CD4-positive, alpha-beta T cell treated with Interleukin-17A for 1 hour (primary cell): ENCODE data around the gene DNAJC6.
A peak's percentile ranks its signal among the peaks of the same experiment; 100 is the strongest.
"Not testable (repeated sequence)": the region's sequence is repeated elsewhere in the genome, so short reads cannot be mapped to it uniquely, and the experiment has no call there.

ENCODE experiments used
- DNase-seq: peaks from one replicate; pipeline ENCODE4 v3.0.0-alpha.2; 2020

Gene DNAJC6

DNA sequence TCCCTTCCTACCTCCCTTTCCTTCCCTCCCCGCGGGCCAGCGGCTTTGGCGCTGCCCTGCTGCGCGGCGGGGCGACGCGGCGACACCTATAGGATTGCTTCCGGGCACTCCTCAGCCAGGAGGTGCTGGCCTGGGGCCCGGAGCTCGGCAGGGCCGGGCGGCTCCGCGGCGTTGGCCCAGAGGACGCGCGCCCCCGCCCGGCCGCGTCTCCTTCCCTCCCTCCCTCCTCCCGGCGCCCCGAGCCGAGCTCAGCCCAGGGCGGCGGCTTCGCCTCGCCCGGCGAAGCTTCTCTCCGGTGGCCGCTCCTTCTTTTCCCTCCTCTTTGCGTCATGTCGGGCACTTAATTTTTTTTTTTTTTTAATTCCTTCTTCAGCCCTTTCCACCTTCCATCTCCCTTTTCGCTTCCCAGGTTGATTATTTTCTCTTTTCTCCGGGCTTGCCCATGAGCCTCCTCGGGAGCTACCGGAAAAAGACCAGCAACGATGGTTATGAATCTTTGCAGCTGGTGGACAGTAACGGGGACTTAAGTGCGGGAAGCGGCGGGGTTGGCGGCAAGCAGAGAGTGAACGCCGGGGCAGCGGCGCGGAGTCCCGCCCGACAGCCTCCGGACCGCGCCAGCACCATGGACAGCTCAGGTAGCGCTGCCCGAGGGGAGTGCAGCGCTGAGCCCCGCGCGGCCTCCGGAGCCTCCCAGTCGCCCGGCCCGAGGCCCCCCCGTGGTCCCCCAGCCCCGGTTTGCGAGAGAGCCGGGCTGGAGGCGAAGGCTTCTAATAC lies at the start of gene DNAJC6:
Gene DNAJC6 (plus strand): TSS at position 240 of the 774 bp plus-strand sequence. CDS start 203 bp downstream, at position 443.
- DNase-seq: peak; percentile 16

DNA sequence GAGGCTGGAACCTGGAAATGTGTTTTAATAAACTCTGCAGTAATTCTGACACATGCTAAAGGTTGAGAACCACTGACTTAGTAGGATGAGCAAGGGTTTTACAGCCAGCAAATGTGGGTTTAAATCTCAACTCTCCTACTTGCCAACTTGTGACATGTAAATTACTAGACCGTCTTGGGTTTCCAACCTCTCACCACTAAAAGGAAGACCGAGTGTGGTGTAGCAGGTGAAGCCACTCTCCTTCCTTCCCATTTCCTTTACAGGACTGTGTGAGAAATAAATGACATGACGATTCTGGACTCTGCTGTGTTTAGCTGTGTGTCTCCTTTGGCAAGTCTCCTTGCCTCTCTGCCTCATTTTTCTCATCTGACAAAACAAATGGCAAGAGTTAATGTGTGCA lies 49.5 kb upstream of the DNAJC6 start:
- no peak for DNase-seq

DNA sequence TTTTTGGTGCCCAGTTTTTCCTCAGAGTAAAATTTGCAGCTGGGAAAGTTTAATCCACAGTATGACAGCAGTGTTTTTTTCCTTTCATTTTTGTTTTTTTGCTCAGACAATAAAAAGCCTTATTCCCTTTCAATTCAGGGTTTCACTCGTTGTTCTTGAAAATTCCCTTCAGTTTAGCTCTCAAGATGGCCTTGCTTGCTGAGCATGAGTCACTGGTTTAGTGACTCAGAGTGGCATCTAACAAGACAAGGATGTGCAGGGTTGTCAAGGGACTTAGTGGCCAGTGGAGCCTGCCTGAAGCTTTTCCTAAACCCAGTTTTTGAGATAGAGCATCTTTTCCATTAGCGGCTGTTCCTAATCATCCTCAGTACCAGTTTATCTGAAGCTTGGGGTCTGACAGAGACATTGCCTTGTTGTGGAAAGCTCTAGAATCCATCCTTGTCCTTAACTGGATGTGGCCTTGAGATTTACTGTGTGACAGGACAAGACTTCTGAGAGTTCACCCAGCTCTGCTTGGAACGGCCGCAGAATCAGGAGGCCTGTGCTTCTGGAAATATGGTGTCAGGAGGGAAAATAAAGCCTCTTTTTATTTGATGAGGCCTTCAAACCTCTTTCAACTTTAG lies 48.4 kb upstream of the DNAJC6 start:
- DNase-seq: no peak

DNA sequence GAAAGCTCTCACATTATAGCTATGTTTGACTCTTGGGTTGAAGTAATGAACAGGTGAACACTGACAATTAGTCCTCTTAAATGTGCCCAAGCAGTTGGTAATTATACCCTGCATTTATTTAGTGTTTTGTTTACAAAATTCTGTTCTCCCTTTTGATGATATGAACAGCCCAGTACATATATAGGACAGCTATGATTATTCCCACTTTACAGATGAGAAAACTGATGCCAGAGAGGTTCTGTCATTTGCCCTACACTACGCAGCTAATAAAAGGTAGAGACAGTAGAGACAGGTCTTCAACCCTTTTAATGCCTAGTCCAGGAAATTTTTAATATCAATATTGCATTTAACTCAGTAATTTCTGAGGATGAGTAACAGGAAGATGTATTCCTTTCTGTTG lies 46.1 kb upstream of the DNAJC6 start:
- no peak for DNase-seq

DNA sequence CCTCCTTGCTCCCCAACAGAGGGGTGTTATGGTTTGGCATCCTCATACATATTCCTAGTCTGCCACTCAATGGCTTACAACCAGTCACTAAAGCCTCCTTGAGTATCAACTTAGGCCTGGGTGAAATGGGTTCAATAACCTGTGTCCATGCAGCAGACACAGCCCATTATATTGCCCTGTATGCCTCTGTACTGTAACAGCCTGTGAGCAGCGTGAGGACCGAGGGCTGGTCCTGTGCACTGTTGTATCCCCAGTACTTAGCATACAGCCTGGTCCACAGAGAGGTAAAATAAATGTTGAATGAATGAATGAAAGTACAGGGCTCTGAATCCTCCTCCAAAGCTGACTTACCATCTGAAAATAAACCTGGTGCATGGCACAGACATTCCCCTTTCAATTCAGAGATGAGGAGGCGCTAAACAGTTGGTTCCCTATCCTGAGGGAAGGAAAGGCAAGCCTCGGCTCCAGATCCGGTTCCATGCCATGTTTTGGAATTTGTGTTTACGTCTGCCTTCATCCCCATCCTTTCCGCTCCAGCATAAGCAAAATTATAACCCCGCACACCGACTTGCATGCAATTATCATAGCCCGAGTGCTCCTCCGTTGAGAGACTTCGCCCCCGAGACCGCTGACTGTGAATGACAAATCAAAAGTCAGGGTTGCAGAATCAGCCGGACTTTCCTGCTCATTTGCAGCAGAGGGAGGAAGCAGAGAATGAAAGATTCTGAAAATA lies 45.0 kb upstream of the DNAJC6 start:
- no peak for DNase-seq

DNA sequence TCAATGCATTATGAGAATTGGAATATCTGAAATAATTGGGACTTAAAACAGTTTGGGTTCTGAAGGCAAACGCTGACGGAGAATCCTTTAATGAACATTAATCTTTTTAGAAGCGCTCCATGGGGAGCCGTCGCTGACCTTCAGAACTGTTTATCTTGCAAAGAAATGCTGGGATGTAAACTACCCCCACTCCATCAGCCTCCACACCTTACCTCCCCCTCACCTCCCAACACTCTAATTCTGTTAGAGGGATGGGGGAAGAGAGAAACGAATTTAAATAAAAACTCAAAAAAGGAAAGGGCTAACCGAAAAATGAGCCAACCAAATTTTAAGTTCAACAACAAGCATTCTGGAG lies 44.1 kb upstream of the DNAJC6 start:
- DNase-seq: no peak

DNA sequence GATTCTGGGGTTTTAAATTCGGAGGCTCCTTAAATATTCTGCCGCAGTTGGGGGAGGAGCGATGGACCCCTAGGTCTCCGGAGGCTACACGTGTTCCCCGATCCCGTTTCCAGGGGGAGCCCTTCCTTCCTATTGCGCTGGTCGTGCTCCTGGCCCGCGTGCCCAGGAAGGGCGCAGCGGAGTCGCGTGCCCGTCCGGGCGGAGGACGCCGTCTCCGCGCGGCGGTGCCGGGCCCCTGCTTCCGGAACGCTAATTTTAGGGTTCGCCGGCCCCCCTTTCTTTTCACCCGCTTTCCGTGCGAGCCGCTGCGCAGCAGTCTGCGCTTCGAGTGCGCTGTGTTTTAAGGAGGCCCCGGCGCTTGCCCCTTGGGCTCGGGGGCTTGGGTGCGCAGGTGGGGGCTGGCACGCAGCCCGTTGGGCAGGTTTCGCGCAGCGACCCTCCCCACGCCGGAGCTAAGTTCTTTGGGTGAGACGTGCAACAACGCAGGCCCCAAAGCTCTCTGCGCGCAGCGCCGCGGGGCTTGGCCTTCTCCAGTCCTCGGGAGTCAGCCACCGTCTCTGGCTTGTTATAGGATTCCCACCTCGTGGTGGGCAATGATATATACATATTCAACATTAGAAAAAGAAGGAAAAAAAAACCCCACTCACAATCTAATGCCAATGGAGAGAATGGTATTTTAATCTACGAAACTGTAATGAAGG lies 43.5 kb upstream of the DNAJC6 start:
- DNase-seq: peak; percentile 25

DNA sequence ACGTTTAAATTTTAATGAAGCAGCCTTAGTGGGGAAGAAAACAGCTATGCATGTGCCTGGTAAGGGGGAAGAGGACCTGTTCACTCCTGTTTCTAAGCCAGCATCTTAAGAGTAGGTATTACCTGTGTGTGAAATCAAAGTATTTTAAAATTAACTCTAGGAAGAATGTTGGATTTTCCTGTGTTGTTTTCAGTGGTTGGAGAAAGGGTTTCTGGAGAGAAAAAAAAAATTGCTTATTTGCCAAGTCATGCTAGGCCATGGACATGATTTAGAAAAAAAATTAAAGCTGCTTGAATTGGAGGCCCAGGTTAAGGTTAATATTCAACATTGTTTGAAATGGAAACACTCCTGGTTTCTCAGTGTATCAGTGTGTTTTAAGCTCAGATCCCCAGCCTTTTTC lies 42.9 kb upstream of the DNAJC6 start:
- no peak for DNase-seq

DNA sequence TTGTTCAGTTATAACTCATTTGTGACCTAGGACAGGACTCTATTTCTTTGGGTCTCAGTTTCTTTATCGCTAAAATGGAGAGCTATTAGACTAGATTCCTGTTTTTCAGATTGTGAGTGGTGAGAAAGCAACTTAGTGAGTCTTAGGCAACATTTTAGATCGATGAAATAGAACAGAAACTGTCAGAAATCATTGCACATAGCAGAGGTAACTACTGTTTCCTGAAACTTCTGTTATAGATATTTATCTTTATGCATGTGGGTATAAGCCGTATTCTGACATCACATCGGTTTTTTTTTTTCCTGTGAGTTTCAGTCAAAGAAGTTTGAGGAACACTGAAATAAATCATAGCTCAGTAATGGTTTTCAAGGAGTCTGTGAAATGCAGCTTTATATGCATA lies 42.1 kb upstream of the DNAJC6 start:
- no peak for DNase-seq

DNA sequence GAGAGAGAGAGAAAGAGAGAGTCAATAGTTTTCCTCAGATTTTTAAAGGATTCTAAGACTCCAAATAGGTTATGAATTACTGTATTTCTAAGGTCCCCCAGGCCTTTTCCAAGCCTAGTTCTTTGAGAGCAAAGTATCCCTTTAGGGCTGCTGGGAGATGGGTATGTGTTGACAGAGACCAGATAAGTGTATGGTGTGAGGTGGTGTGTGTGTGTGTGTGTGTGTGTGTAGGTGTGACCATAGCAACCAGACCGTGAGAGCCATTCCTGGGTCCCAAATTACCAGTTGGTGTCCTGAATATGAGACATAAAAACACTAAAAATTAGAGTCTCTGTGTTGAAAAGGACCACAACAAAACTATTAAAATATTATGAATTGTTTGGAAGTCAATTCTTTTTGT lies 41.7 kb upstream of the DNAJC6 start:
- no peak for DNase-seq

DNA sequence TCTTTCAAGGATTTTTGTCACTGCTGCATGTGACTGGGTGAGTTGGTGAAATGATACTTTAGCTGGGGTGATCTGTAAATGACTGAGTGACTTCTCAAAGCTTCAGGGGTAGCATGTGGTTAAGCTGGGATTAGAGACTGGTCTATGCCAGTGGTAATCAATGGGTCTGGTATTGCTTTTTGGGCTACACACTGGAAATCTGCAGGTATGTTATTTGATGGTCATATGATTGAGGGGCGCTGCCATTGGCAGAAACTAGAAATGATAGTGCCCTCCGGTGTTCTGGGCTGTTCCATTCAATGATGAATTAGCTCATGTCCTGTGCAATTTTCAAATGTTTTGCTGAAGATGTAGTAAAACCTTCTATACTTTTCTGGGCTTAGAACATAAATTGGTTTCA lies 39.7 kb upstream of the DNAJC6 start:
- DNase-seq: no peak

DNA sequence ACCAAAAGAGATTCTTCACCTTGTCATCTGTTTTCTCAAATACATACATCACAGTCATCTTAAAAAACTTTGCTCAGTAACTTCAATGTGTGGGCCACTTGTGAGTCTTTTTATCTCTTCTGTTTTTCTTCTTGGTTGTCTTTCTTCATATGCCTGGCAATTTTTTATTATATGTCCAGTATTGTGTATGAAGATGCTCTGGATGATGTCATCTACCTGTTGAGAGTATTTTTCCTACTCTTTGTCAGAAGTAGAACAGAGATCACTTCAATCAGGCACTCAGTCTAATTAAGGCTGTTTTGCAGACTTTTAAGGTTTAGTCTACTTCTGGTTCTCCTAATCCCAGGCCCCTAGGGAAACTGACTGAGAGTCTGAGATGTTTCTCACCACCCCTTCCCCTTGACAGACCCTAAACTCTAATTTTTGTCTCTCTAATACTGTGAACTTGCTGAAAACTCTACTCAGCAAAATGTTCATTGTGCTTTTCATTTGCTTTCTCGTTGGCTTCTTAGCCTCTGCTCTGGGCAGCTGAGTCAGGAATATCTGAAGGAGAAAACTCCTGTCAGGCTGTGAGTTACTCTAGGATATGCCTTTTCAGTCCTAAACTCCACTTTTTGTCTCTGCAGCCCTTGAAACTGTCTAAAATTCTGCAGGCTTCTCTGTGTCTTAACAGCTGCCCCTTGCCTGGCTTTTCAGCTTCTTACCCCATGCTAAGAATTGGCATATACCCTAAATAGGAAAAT lies 33.0 kb upstream of the DNAJC6 start:
- DNase-seq: no peak

DNA sequence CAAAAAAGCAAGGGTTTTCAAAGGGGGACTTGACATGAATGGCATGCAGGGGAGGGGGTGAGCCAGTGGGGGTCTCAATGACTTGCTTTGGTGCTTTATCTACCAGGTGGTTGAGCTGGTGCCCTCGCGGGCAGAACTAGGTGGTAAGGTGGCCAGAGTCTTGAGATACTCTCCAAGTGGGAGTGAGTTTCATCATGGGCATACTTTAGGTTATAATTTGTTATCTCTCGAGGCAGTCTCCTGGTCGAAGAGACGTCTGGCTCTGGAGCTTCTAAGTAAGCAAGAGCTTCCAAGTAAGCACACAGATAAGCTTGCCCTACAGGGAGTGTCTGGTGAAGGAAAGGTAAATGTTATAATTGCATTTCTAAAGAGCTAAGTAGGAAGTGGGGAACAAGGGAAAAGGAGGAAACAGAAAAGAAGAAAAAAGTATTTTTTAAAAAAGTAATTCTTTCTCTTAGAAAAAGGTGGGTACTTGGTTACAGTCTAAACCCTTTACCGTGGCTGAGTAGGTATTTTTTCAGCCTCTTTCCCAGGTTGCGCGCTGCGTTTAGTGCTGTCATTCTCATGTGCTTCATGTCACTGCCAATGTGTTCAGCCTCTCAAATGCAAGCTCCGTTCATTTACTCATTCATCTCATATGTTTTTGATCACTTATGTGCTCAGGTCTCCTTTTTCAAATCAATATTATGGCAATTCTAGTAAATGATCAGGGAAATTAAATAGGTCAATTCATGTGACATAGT lies 31.6 kb upstream of the DNAJC6 start:
- DNase-seq: no peak

DNA sequence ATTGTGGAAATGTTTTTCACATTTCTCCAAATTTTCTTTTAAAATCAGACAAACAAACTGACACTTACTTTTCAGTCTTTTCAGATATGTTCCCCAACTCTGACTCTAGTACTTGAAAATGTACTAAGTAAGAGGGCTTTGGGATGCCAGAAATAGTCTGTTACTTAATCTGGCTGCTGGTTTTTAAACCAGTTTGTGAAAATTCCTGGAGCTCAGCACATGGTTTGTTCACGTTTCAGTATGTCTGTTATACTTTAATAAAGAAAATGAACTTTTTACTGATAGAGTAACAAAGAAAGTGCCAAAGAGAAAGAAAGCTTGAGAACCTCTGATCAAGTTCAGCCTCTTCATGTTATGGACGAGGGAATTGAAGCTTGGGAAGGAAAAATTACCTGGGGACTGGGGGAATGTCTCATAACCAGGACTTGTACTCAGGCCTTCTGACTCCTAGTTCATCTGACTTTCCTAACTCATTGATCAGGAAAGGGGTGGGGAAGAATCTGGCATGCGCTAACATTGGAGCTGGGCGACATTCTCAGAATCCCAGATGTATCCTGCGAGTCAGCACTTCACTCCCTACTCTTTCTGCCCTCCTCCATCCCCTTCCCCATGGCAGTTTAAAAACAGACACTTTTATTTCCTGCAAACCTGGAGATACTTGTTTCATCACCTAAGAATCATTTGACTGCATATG lies 30.8 kb upstream of the DNAJC6 start:
- no peak for DNase-seq

DNA sequence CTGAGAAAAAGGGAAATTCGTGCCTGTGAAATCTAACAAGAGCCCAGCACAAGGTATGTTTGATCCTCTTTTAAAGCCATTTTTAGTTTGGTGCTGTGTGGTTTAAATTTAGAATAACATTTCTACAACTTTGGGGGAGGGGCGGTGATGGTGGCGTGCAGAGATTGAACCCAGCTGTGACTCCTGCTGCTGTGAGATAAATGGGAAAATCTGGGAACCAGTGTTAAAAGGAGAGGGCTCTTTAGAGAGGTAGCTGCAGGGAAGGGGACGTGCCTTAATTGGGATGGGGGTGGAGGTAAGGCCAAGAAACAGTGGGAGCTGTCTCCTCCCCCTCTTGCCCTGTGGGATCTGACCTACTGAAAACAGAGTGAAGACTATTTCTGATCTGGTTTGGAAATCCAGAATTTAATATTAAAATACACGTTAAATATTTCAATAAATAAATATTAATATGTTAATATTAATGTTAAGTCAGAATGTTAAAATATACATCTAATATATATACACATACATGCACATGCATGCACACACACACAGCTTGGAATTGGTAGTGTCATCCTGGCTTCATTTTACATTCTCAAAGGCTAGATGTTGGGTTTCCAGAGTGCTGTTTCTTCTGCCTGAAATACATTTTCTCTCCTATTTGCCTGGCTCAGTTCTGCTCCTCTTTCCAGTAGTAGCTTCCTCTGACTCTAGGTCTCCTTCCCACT lies 30.1 kb upstream of the DNAJC6 start:
- no peak for DNase-seq

DNA sequence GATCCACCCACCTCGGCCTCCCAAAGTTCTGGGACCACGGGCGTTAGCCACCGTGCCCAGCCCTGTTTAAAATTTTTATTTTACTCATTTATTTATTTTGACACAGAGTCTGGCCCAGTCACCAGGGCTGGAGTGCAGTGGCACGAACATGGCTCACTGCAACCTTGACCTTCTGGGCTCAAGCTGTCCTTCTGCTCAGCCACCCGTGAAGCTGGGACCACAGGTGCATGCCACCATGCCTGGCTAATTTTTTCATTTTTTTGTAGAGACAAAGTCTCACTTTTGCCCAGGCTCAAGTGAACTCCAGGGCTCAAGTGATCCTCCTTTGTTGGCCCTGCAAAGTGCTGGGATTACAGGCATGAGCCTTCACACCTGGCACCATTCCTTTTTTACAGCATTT lies 27.5 kb upstream of the DNAJC6 start:
- no peak for DNase-seq

DNA sequence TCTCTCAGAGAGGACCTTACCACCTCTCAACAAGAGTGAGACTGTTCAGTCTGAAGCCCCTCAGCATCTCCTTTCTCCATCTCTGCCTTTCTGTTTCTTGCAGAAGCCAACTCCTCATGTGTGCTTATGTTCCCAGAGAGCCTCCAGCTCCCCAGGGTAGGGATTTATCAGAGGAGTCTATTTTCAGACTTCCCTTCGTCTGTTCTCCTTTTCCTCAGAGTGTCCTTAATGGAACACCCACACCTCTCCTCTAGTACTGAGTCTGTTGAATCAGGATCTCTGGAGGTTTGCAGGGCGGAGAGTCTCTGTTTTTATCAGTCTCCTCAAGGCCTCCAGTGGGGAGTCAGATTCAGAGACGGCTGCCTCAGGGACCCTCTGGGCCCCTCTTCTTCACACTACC lies 25.1 kb upstream of the DNAJC6 start:
- DNase-seq: no peak

DNA sequence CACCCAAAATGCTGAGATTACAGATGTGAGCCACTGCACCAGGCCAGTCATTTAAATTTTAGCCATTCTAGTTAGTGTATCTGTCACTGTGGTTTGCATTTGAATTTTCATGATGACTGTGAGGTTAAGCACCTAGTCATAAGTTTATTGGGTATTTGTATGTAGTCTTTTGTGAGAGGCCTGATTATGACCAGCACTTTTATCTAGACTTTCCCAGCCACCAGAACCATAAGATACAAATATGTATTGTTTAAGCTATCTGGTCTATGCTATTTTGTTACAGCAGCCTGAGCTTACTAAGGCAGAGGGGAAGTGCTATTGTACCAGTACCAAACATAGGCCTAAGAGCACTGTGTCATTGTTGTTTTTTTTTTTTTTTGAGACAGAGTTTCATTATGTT lies 19.9 kb upstream of the DNAJC6 start:
- no peak for DNase-seq

DNA sequence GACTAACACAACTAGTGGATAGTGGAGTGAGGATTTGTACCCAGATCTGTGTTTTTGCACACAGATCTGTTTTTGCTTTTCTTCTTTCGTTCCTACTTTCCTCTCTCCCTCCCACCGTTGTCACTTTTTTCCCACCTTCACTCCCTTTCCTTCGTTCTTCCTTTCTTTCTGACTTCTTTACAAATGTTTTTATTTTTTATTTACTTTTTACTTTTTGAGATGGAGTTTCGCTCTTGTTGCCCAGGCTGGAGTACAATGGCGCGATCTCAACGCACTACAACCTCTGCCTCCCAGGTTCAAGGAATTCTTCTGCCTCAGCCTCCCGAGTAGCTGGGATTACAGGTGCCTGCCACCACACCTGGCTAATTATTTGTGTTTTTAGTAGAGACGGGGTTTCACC lies 17.5 kb upstream of the DNAJC6 start:
- not testable (repeated sequence) for DNase-seq

DNA sequence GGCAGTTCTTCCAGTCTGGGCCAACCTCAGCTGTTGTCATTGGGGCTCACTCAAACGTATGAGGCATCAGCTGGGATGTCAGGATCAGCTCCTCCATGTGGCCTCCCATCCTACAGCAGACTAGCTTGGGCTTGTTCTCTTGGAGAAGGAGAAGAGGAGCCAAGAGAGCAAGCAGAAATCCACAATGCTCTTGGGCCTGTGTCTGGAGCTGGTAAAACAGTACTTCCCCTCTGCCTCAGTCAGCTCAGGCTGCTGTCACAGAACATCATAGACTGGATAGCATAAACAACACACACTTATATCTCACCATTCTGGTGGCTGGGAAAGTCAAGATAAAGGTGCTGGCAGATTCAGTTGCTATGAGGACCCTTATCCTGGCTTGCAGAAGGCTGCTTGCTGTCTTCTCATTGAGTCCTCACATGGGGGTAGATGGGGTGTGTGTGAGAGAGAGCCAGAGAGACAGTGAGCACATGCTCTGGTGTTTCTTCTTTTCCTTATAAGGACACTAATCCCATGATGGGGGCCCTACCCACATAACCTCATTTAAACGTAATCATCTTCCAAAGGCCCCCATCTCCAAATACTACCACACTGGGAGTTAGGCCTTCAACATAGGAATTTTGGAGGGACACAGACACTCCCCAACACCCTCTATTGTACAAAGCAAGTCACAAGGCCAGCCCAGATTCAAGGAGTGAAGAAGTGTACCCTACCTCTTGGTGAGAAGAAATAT lies 16.3 kb upstream of the DNAJC6 start:
- DNase-seq: no peak
